C4-2B (cell line): ENCODE results near the gene RAB11FIP4.

Experiments
- H3K27ac ChIP-seq: fragments of 450-650 bp; 2 replicates; pipeline ENCODE4 v1.5.1; 2017
- CTCF ChIP-seq: fragments of 450-650 bp; conservative IDR thresholded peaks from 2 replicates; pipeline ENCODE4 v1.5.1; 2017; ENCODE audit warnings: mild to moderate bottlenecking
- ZFX ChIP-seq: fragments of 450-650 bp; IDR thresholded peaks from 2 replicates; pipeline ENCODE4 v1.6.1; 2017

The RAB11FIP4 gene

GRCh38 chr17:31570231-31570630 lies 178.8 kb downstream of the RAB11FIP4 start:
- TF ChIP-seq ZFX (no peak), CTCF (no peak)
- H3K27ac ChIP-seq = no peak overlapping the region

DNA sequence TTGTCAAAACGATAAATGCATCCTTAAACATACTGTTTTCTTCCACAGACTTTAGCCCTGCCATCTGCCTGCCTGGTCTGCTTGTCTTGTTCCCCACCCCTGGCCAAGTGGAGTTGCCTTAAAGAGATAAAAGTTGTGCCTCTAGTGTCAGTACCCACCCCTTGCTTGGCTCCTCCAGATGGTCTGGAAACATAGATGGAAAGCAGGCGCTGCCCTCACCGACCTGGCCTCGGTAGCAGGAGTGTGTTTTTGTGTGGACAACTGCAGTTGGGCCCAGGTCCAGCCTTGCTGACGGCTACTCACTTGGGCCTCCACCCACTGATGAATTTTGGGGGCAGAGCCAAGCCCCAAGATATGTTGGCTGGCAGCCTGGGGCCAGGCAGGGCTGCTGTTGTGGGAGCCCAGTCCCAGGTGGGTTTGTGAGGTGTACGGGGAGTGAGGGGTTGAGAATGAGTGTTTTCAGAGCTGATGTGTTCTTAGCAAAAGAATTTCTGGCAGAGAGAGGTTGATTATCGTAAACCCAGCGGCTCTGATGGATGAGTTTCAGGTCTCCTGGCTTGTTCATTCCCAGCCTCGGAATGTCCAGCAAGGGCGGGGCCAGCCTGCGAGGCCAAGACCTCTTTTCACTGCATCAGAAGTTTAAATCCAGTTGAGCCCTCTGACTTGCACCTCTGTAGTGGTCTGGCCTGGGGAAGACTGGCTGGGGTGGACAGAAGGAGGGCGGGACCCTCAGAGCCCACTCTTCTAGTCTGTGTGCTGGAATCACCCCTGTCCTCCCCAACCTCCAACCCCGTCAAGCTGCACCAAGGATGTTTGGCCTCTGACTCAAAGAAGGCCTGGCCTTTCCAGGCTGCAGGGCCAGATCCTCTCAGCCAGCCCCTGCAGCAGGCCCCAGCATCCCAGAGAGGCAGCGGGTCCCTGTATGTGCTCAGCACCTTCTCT lies 179.7 kb downstream of the RAB11FIP4 start:
- H3K27ac ChIP-seq = no peak overlapping the region
- TF ChIP-seq CTCF (no peak), ZFX (no peak)

DNA sequence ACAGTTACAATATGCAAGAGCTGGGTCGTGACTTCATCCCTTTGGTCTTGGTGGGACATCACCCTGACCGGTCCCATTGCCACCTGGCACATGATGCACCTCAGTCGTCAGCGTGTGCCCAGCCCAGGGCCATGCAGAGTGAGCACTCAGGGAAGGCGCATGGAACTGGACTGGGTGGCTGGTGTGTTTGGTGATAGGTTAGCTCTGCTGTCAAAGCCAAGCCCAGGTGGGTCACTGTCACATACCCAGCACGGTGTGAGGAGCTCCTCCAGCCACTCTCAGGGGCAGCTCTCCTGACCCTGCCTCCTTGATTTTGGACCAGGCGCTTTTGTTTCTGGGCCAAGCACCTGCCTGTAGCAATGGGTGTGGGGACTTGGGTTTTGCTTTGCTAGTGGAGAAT lies 180.9 kb downstream of the RAB11FIP4 start:
- TF ChIP-seq ZFX = no peak
- no peak overlapping the region for H3K27ac ChIP-seq

DNA sequence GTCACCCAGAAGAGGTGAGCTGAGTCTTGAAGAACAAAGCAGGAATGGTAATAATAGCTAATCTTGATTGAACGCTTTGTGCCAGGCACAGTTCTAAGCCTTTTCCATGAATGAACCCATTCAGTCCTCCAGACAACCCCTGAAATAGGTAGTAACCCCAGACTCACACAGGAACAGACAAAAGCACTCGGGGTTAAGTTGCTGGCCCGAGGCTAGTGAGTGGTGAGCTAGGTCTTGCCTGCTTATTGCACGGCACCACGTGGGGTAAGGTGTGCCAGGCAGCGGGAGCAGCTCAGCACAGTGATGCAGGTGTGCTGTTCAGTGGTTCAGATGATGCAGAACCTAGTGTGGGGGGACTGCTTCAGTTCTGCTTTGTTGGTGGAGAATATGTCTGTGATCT lies 181.6 kb downstream of the RAB11FIP4 start:
- H3K27ac ChIP-seq = no peak overlapping the region

GRCh38 chr17:31573861-31574260 lies 182.4 kb downstream of the RAB11FIP4 start:
- no peak overlapping the region for H3K27ac ChIP-seq

More for the DNA sequence above, 181.6 kb downstream of the RAB11FIP4 start:
- TF ChIP-seq CTCF (no peak), ZFX (no peak)

GRCh38 chr17:31574458-31574857 lies 183.0 kb downstream of the RAB11FIP4 start:
- H3K27ac ChIP-seq = no peak overlapping the region
- TF ChIP-seq CTCF (no peak), ZFX (no peak)

More at GRCh38 chr17:31573861-31574260, 182.4 kb downstream of the RAB11FIP4 start:
- TF ChIP-seq ZFX (no peak), CTCF (no peak)

DNA sequence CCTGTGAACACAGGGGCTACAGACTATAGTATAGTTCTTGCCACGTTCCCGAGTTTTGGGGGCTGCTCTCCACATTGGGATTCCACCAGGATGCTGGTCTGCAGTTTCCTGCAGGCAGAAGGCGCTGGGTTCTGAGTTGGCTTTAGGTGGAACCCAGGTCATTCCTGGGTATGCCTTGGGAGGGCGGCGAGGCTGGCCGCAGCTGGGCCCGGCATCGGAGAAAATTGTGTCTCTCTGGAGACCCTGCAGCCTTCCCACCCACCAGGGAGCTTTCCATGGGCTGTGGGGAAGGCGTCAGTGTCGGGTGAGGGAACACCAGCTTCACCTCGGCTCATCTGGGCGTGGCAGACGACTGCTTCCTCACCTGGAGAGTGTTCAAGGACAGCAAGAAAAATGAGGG lies 183.6 kb downstream of the RAB11FIP4 start:
- no peak for TF ChIP-seq ZFX
- H3K27ac ChIP-seq = no peak overlapping the region

GRCh38 chr17:31579265-31579664 lies 187.8 kb downstream of the RAB11FIP4 start:
- H3K27ac ChIP-seq = peak overlapping the region; percentile 77
- TF ChIP-seq CTCF = no peak
- TF ChIP-seq ZFX = no peak
